CD4-positive, alpha-beta T cell treated with Interleukin-15 for 4 hours (primary cell): ENCODE data around the gene FKBP11.
"Not testable (repeated sequence)": the region's sequence is repeated elsewhere in the genome, so short reads cannot be mapped to it uniquely, and the experiment has no call there.

Experiments used
- DNase-seq: peaks from one replicate; pipeline ENCODE4 v3.0.0-alpha.2; 2020; ENCODE audit warnings: low spot score

FKBP11 gene

DNA sequence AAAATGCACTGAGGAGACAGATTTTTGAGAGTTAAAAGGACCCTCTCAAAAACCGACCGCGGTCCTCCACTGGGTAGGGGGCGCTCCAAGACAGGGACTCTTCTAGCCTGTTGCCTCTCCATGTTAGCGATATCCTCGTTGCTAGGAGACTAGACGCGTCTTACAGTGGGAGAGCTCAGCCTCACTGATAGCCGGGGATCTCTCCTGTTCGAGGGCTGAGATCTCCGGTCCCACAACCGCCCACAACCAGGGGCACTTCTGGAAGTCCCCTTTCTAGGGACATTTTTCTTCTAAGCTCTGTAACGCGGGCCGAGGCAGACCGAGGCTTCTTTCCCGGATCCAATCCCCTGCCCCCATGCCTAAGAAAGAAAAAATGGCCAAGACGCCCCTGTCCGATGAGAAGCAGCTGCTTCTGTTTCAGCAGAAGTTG lies 21.3 kb downstream of the FKBP11 start:
- DNase-seq, result peak; percentile 89

DNA sequence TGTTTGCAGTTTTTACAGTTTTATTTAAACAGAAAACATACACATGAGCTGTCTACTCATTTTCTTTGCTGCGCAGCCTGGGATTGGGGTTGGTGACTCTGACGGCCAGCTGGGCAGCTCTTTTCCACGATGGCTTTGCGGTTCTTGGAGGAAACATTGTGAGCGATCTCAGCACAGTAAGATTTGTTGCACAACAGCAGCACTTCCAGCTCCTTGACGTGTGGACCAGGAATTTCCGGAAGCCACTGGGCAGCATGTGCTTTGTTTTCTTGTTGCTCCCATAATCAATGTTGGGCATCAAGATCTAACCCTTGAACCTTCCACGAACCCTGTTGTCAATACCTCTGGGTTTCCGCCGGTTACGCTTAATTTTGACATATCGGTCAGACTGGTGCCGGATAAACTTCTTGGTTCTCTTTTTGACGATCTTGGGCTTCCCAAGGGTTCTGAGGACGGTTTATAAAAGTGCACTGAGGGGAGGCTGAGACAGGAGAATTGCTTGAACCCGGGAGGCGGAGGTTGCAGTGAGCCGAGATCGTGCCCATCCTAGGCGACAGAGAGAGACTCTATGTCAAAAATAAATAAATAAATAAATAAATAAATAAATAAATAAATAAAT lies 21.8 kb downstream of the FKBP11 start:
- no peak for DNase-seq

DNA sequence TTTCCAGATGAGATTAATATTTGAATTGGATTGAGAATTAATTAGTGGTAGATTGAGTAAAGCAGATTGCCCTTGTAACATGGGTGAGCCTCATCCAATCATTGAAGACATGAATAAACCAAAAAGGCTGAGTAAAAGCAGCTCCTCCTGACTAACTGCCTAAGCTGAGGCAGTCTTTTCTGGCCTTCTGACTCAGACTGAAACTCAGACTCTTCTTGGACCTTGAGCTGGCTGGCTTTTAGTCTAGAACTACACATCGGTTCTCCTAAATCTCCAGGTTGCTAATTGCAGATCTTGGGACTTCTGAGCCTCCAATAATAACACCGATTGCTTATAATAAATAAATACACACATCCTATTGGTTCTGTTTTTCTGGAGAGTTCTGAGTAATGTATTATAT lies 24.0 kb downstream of the FKBP11 start:
- no peak for DNase-seq

DNA sequence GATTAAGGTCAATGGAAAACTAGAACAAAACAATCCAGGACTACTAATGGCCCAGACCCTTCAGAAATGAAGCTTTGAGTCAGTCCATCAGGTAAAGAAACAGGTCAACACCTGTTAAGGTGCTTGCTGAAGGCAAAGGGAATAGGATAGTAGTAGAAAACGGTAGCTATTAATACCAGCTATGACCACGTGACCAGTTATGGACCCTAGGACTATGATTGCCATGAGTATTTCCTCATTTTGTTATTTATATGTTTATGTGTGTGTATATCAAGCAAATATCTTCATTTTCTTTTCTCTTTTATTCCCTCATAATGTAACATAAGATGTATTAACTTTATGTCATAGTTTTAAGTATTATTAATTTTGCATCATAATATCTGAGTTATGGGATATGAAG lies 25.6 kb downstream of the FKBP11 start:
- no peak for DNase-seq

DNA sequence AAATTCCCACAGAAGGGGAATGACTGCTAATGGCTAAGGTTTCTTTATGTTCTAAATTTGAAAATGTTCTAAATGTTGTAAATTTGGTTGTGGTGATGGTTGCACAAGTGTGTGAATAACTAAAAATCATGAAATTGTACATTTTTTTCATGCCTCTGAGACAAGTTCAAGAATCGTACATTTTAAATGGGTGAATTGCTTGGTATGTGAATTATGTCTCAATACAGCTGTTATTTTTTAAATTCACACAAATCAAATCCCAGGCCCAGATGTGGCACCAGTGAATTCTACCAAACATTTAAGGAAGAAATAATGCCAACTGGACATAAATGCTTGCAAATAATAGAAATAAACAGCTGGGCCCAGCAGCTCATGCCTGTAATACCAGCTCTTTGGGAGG lies 31.0 kb downstream of the FKBP11 start:
- DNase-seq, result no peak

DNA sequence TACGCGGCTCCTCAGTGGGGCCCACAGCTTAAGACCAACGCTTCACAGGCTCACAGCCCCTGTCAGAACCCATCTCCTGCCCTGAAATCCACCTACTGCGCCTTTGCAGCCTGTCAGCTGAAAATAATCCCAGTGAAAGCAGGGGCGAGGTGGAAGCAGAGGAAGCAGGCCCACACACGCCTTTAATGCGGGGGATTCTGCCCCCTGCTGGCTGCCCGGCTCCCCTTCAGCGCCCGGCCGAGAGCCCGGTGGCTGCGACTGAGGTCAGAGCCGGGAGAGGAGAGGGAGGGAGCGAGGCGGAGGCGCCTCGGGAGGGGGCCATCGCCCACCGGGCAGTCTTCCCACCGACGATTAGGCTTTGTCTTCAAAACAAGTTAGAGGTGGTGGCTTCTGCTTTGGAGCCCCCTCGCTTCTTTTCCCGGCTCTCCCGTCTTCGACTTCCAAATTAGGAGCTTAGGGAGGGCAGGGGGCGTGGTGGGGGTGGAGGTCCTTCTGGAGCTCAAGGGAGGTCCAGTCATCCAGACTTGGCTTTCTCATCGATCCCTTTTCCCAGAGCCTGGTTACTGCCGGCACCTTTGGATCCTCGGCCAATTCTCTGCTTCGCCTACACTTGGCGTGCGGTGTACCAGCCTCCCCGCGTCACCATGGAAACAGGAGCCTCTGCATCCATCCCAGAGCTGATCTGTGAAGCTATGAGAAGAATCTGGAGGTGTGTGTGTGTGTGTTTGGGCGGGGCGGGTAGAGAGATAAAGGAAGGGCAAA lies 34.5 kb downstream of the FKBP11 start:
- peak; percentile 73 for DNase-seq

DNA sequence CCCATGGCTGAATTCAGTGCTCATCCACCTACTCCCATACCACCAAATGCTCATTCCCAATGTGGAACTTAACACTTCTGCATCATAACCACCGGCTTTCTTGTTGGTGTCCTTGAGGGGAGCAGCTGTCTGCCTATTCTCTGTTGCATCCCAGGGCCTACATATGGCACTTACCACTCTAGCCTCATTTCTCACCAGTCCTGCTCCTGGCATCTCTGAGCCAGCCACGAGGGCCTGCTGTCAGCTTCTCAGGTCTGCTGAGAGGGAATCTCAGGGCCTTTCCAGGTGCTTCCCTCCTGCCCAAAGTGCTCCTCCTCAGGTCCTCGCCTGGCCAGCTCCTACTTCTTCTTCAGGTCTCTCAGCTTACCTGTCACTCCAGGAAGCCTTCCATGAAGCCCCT lies 35.6 kb downstream of the FKBP11 start:
- no peak for DNase-seq

DNA sequence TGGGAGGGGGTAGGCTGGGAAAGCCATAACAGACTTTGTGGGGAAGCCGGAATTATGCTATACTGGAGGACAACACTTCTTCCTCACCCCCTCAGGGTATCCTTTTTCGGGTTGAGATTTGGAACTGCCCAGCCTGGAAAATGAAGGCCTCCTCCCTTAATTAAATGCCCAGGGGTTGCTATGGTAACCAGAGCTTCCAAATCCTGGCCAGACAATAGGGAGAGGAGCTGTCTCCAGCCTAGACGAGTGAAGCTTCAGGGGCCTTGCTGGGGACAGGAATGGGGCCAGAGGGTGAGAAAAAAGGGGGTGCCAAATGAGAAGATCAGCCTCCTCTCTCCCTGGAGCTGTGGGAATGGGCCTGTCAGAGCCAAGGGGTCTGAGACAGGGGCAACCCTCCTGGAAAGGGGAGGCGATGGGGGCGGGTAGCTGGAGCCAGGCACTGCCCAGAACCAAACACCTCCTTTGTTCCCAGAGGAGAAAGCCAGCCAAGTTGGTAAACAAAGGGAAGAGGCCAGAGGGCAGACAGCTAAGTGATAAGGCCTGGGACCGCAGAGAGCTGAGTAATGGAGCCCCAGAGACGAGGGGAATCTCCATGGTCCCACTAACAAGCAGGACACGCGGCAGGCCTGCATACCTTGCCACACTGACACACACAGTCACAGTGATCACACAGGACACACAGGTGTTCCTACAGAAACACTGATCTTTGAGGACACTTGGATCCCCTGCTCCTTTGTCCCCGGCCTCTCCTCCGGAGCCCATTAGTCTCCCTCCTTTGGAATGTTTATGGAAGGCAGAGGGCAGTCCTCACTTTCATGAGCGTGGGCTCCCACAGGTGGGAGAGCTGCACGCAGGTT lies 41.8 kb downstream of the FKBP11 start:
- DNase-seq, result no peak

DNA sequence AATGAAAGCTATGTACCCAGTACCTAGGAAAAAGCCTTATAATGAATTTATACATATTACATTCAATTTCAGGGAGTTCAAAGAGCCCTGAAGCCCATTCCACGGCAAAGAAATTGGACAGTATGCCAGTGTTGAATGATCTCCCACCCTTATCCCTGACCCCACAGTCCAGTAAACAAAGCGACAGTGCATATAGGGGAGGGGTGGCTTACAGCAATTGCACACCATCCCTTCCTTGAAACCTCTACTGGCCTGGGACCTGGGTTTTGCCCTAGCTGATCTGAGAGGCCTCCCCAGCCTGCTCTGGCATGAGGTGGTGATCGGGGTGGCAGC lies 42.4 kb downstream of the FKBP11 start:
- DNase-seq, result no peak

DNA sequence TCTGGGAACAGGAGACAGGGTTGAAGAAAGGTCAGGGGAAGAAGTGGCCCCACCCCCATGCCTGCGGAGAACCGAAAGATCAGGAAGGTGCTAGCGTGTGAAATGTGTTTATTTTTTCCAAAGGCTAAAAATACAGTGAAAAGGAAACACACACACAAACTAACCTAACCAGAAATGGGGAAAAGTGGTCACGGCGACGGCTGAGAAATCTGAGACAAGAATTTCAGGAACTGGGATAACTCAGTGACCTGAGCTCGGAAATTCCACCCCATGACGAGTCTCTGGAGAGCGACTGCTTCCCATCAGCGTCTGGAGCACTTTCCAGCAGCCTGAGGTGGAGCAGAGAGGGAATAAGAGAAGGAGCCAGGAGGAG lies 43.0 kb downstream of the FKBP11 start:
- no peak for DNase-seq

DNA sequence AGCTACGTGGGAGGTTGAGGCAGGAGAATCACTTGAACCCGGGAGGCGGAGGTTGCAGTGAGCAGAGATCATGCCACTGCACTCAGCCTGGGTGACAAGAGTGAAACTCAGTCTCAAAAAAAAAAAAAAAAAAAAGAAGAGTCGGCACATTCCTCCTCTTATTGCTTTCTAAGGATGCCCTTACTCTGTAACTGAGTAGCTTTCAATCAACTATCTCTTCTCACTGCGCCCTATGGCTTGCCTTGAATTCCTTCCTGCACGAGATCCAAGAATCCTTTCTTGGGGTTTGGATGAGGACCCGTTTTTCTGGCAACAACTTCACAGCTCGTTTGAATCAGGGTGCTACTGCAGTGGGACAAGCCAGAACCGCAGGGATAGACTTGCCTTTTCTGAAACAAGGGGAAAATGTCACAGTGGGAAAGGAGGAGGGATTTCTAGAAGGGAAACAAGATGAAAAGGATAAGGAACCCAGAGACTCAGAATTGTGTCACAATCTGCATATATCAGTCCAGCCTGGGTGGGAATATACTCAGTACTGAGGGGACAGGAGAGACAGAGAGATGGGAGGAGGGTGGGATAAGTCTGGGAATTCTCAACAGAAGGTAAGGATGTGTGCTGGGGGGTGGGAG lies 43.5 kb downstream of the FKBP11 start:
- DNase-seq, result no peak

DNA sequence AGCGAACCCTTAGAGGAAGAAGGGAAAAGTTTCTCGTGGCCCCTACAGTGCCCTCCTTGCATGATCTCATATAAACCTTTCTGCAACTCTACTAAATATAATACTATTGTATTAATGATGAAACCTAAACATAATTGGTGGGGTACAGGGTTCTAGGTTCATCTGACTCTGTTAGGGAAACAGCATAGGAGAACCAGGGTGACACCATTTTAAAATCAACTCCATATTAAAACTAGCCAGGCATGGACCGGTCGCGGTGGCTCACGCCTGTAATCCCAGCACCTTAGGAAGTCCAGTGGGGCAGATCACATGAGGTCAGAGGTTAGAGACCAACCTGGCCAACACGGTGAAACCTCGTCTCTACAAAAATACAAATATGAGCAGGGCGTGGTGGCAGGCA lies 44.6 kb downstream of the FKBP11 start:
- DNase-seq, result no peak

DNA sequence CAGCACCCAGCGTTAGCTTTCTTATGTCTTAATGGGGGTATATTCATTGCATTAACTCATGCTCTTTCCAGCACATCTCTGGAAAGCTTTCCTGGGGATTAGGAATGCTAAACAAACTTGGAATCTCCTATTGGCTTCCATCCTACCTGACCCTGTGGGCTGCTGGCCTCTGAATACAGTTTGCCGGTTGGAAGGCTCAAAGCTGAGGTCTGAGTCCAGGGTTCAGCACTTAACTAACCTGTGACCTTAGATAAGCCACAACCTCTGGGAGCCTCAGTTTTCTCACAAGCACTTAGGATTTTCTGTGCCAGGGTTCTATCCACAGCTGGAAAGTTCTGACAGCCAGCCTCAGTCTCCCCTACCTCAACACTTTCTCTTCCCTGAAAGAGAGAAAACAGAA lies 46.7 kb downstream of the FKBP11 start:
- no peak for DNase-seq

DNA sequence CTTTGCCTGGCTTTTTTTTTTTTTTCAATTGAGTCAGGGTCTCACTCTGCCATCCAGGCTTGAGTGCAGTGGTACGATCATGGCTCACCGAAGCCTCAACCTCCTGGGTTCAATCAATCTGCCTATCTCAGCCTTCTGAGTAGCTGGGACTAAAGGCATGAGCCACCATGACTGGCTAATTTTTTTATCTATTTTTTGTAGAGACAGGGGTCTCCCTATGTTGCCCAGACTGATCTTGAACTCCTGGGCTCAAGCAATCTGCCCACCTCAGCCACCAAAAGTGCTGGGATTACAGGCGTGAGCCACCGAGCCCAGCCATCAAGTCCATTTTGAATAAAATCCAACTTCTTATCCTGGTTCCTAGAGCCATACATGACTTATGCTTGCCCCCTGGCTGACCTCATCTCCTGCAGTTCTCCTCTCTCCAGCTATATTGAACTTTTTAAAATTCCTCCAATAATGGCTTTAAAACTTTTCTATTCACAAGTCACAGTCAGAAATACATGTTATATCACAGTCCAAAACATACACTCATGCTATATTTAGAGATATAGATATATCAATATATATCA lies 49.3 kb downstream of the FKBP11 start:
- no peak for DNase-seq

DNA sequence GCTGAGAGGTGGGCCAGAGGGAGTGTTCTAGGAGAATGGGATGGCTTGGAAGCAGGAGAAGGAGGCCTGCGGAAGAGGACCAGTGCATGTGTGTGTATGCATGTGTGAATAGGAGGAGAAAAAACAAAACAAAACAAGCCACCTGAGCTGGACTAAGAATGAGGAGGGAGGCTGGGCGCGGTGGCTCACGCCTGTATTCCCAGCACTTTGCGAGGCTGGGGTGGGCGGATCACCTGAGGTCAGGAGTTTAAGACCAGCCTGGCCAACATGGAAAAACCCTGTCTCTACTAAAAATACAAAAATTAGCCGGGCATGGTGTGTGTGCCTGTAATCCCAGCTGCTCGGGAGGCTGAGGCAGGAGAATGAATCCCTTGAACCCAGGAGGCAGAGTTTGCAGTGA lies 51.8 kb downstream of the FKBP11 start:
- DNase-seq, result not testable (repeated sequence)

DNA sequence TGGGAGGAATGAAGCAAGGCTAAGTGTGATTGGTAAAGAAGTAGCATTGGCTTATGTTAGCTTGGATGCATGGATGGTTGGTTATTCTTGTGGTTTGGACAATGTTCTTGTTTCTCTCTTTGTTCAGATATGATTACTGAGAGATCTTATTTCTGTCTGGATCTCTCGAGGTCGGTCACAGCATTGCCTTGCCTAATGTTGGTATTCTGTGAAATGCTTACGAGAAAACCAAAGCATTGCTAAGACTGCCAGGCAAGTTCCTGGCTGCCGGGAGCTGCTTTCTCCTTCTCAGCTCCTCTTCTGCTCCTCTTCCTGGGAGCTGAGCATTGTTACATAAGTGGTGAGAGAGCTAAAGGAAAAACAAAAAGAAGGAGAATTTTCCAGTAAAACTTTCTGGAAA lies 52.2 kb downstream of the FKBP11 start:
- DNase-seq, result no peak
